Esophagus muscularis mucosa (tissue), 3 donors: Measurements from ENCODE around the gene CYREN.

Experiments
- POLR2AphosphoS5 ChIP-seq, 2 donors: sonication (generic); formaldehyde crosslinking; IDR thresholded peaks; one replicate each; pipeline ENCODE4 v1.6.1; 2017; ENCODE audit warnings: antibody characterized with exemption in 2 of 2
- TF ChIP-seq, protein P1 (sequence below), 3 experiments: fragments of 200-600 bp in 2 of 3; fragments of 450-650 bp in 1 of 3; sonication (generic) in 2 of 3; IDR thresholded peaks; one replicate each; pipeline ENCODE4 v1.5.1; 2017 to 2019; ENCODE audit warnings: antibody characterized with exemption in 3 of 3, mild to moderate bottlenecking in 2 of 3, moderate library complexity in 1 of 3

- TF ChIP-seq, protein P1, sequence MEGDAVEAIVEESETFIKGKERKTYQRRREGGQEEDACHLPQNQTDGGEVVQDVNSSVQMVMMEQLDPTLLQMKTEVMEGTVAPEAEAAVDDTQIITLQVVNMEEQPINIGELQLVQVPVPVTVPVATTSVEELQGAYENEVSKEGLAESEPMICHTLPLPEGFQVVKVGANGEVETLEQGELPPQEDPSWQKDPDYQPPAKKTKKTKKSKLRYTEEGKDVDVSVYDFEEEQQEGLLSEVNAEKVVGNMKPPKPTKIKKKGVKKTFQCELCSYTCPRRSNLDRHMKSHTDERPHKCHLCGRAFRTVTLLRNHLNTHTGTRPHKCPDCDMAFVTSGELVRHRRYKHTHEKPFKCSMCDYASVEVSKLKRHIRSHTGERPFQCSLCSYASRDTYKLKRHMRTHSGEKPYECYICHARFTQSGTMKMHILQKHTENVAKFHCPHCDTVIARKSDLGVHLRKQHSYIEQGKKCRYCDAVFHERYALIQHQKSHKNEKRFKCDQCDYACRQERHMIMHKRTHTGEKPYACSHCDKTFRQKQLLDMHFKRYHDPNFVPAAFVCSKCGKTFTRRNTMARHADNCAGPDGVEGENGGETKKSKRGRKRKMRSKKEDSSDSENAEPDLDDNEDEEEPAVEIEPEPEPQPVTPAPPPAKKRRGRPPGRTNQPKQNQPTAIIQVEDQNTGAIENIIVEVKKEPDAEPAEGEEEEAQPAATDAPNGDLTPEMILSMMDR (IDR thresholded peaks at IDR 0.05): no peak
- TF ChIP-seq POLR2AphosphoS5 (IDR thresholded peaks at IDR 0.05): no peak
Measured at GRCh38 chr7:135128931-135129330, 41.6 kb downstream of the CYREN start.
